GM10847 (cell line): ENCODE results near the gene GALK2.

Source experiments
- POLR2A ChIP-seq: IDR thresholded peaks from 2 replicates; pipeline ENCODE4 v1.6.1; 2011; ENCODE audit not compliant: insufficient read length; ENCODE audit errors: extremely low read depth

GALK2 gene

DNA sequence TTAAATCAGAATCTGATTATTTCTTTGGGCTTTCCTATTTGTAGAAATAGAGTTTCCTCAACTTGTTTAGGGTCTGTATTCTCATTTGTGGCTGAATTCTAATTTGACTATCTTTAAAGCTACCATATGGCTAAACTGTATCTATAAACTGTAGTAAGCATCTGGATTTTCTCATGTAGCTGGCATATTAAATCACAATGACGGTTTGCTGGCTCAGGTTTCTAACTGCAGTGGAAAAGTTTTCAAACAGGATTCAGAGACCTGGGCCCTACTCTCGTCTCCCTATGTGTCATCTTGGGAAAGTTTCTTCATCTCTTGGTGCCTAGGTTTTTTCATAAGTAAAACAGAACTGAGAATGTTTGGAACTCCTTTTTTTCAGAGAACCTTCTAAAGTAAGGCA lies 68.3 kb downstream of the GALK2 start:
- TF ChIP-seq POLR2A, result no peak

DNA sequence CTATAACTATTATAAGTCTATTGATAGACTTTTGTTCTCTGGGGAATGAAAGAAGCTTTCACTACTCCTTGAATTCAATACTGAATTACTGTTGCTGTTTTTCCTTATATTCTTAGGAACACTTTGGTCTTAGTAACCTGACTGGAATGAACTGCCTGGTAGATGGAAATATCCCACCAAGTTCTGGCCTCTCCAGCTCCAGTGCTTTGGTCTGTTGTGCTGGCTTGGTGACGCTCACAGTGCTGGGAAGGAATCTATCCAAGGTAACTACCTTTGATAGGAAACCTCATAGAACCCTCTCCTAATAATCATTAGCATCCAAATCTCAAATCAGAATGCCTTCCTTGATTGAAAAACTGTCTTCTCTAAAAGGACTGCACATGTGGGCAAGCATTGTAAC lies 69.1 kb downstream of the GALK2 start:
- no peak for TF ChIP-seq POLR2A

- TF ChIP-seq POLR2A, result no peak
These were observed 72.8 kb downstream of the GALK2 start for GRCh38 chr15:49242820-49243219.

DNA sequence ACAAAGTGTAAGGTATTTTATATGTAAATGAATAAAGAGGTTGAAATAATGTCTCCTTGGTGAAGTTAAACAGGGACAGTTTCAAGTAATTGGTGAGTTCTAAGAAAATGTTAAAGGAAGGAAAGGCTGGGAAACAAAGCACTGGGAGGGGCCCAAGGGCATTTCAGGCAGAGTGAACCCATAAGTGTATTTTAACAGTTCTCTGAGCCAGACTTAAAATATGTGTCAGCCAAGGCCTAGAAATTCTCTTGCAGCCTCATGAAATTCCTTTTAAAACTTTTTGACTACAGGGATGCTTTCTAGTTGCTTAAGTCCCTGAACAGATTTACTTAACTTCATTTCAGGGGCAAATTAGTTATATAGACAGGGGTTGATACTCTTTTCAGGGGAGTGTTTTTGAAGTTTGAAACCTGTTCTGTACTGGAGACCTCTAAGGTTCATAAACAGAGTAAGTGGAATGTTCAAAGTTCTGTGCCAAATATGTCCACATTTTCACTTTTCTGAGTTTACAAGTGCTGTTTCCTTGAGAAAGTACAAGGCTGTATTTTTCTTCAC lies 77.6 kb downstream of the GALK2 start:
- TF ChIP-seq POLR2A, result no peak

DNA sequence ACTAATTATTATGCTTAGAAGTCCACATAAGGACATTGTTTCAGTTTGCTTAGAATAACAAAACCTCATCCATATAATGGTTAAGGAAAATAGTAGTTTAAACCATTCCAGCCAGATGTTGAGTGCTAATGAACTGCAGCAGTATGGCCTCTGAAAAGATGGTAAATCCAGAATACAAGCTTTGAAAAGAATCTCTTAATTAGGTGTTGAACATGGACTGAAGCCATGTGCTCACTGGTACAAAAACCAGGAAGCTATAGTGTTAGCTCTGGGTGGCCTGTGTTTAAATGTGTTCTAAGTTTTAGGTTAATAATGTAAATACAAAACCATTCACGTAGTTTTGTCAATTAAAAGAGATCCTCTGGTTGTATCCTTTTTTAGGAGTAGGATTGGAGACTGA lies 78.2 kb downstream of the GALK2 start:
- TF ChIP-seq POLR2A, result no peak

- no peak for TF ChIP-seq POLR2A
These were observed 86.1 kb downstream of the GALK2 start for GRCh38 chr15:49255966-49256759.

GRCh38 chr15:49265911-49266310 lies 95.9 kb downstream of the GALK2 start:
- no peak for TF ChIP-seq POLR2A

- TF ChIP-seq POLR2A, result no peak
These were observed 100.7 kb downstream of the GALK2 start for GRCh38 chr15:49270541-49271421.

GRCh38 chr15:49273734-49274318 lies 103.8 kb downstream of the GALK2 start:
- no peak for TF ChIP-seq POLR2A

DNA sequence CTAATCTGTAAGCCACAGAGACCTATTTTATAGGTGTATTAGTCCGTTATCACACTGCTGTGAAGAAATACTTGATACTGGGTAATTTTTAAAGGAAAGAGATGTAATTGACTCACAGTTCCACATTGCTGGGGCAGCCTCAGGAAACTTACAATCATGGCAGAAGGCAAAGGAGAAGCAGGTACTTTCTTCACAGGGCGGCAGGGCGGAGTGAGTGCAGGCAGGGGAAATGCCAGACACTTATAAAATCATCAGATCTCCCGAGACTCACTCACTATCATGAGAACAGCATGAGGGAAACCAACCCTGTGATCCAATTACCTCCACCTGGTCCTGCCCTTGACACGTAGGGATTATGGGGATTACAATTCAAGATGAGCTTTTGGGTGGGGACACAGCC lies 108.7 kb downstream of the GALK2 start:
- no peak for TF ChIP-seq POLR2A

DNA sequence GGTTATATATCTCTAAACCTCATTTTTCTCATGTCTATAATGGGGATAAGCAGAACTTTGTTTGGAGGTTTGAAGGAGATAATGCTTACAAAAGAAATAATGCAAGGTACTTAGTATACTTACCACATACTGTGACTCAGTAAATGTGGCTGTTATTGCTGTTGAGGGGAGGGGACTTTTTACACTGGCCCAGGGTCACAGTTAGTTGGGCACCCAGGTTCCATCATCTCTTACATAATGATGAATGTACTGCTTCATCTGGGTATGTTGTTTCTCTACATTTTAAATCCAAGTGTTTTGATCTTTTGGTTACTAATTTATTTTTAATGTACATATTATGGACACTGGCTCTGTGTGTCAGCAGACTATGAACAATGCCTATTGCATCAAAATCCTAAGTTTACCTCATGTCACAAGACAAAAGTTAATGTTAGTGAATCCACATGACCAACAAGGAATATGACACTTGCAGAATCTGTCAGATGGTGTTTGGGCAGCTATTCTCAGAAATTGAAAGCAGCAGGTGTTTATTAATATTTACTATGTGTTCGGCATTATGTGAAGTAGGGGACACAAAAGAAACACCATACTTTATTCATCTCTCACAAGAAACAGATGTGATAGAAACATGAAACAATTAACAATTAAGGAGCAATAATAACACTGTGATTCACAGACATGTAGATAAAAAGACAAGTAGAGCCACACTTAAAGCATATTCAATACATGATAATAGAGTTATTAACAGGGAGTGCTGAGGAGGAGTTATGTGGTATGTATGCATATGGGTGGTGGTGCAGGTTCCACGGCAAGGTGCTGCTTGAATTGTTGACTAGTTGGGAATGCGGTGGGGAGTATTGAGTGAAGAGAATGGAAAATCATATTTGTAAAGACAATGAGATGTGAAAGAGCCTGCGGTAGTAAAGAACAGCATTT lies 109.7 kb downstream of the GALK2 start:
- no peak for TF ChIP-seq POLR2A

GRCh38 chr15:49282366-49282765 lies 112.3 kb downstream of the GALK2 start:
- TF ChIP-seq POLR2A, result no peak

GRCh38 chr15:49286649-49287404 lies 116.8 kb downstream of the GALK2 start:
- TF ChIP-seq POLR2A, result no peak

- no peak for TF ChIP-seq POLR2A
These were observed 117.4 kb downstream of the GALK2 start for GRCh38 chr15:49287481-49287880.
